WERI-Rb-1 (cell line): Measurements from ENCODE around the gene KIAA1755.

ENCODE experiments used
- DNase-seq: peaks from one replicate; pipeline ENCODE4 v3.0.0-alpha.2; 2020
- H3K27ac ChIP-seq: fragments of 250-450 bp; sonication (Bioruptor Pico); 2 replicates; pipeline ENCODE4 v1.5.1; 2020; ENCODE audit warnings: mild to moderate bottlenecking, moderate library complexity
- H3K27me3 ChIP-seq: fragments of 250-450 bp; sonication (Bioruptor Pico); 2 replicates; pipeline ENCODE4 v1.5.1; 2021; ENCODE audit warnings: mild to moderate bottlenecking, low read depth, moderate library complexity; ENCODE audit not compliant: insufficient read depth, severe bottlenecking
- H3K36me3 ChIP-seq: fragments of 250-450 bp; sonication (Bioruptor Pico); 2 replicates; pipeline ENCODE4 v1.5.1; 2020; ENCODE audit warnings: mild to moderate bottlenecking, moderate library complexity
- H3K4me3 ChIP-seq: 2 replicates; pipeline ENCODE4 v1.5.1; 2011; ENCODE audit warnings: low read depth, mild to moderate bottlenecking, control low read depth, low read length
- H3K9me3 ChIP-seq: fragments of 250-450 bp; sonication (Bioruptor Pico); 2 replicates; pipeline ENCODE4 v1.5.1; 2021; ENCODE audit warnings: mild to moderate bottlenecking, moderate library complexity; ENCODE audit not compliant: severe bottlenecking
- CTCF ChIP-seq: IDR thresholded peaks from 2 replicates; pipeline ENCODE4 v1.5.1; 2011; ENCODE audit warnings: low read depth, mild to moderate bottlenecking, control low read depth, inconsistent platforms, low read length

The KIAA1755 gene

DNA sequence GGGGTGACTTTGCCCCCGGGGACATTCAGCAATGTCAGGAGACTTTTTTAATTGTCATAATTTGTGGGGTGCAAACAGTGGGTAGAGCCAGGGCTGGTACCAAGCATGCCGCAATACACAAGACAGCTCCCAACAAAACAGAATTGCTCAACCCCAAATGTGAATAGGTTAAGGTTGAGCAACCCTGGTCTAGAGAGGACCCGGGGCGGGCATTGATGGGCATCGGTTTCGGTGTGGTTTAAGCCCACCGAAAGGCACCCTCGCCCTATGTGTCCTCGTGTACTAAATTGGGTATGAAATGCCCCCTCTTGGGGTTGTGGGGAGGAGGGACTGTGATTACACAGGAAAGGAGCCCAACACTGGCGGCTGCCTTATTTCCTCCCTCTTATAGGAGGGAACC, 36.0 kb downstream of the KIAA1755 start:
- Histone ChIP-seq H3K27me3 (no peaks in the 10 kb centered on the region), H3K36me3 (peaks cover 4% of the 10 kb centered on the region), H3K27ac (no peak overlapping the region), H3K4me3 (no peak overlapping the region), H3K9me3 (no peaks in the 10 kb centered on the region)
- TF ChIP-seq CTCF: no peak
- no peak for DNase-seq

- Histone ChIP-seq H3K9me3 (no peaks in the 10 kb centered on the region), H3K36me3 (peaks cover 7% of the 10 kb centered on the region; the same call in 1 of the 2 replicates), H3K27me3 (no peaks in the 10 kb centered on the region), H3K27ac (no peak overlapping the region), H3K4me3 (no peak overlapping the region)
- no peak for TF ChIP-seq CTCF
- DNase-seq: no peak
These were observed 36.8 kb downstream of the KIAA1755 start for GRCh38 chr20:38223743-38224100.

DNA sequence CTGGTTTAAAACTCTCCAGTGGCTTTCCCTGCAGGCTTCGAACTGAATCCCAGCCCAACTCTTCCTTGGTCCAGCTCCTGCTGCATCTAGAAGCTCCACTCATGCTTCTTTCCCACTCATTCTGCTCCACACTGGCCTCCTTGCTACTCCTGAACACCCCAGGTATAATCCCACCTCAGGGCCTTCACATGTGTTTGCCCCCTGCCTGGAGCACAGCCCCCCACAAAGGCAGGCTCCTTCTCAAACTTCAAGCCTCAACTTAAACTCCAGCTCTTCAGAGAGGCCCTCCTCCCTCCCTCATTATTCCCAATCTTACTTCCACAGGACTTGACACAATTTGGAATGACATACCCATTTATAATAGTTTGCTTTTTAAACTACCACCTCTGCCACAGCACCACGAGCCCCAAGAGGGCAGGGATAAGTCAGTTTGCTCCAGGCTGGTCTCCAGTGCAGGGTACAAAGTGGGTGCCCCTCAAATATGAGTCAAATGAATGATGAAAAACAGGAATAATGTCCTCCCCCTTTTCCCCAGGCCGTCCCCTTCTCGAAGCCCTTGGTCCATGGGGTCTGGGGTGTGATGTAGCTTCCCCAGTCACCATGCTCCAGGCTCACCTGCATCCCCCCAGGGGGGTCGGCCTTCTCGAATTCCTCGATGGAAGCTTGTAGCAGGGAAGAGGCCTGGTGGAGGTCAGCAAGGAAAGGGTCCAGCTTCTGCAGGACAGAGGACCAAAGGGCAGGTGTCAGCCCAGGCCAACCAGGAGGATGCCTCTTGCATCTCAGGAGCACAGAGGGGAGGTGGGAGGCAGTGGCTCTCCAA, 37.4 kb downstream of the KIAA1755 start:
- Histone ChIP-seq H3K27ac (no peak overlapping the region), H3K27me3 (no peaks in the 10 kb centered on the region), H3K36me3 (peaks cover 7% of the 10 kb centered on the region; the same call in 1 of the 2 replicates), H3K9me3 (no peaks in the 10 kb centered on the region), H3K4me3 (no peak overlapping the region)
- TF ChIP-seq CTCF: no peak
- DNase-seq: no peak

GRCh38 chr20:38222231-38222922, 38.2 kb downstream of the KIAA1755 start:
- H3K4me3 ChIP-seq: no peak overlapping the region
- H3K9me3 ChIP-seq: no peaks in the 10 kb centered on the region
- no peaks in the 10 kb centered on the region for H3K27me3 ChIP-seq
- no peak overlapping the region for H3K27ac ChIP-seq
- peak; percentile 71 for DNase-seq
- peaks cover 7% of the 10 kb centered on the region; the same call in 1 of the 2 replicates for H3K36me3 ChIP-seq
- TF ChIP-seq CTCF: peak; percentile 82

DNA sequence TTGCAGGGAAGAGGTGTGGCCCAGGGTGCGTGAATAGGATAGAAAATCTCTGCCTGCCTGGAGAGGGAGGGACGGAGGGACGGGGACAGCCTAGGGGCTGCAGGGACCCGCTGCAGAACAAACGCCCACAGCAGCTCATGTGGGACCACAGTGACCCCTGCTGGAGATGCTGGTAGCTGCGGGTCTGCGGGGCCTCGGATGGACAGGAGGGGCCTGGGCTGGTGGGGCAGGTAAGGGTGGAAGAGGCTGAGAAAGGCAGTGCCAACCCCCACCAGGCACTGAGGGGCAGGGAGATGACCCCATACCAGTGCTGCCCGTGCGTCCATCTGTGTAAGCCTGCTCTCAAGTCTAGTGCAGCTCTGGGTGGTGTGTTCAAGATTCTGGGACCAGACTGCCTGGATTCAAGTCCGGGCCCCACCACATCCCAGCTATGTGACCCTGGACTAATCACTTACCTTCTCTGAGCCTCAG, 39.4 kb downstream of the KIAA1755 start:
- Histone ChIP-seq H3K9me3 (no peaks in the 10 kb centered on the region), H3K27me3 (no peaks in the 10 kb centered on the region), H3K27ac (no peak overlapping the region), H3K4me3 (no peak overlapping the region), H3K36me3 (peaks cover 7% of the 10 kb centered on the region; the same call in 1 of the 2 replicates)
- peak; percentile 86 for DNase-seq
- peak; percentile 97 for TF ChIP-seq CTCF
